GM12875 (cell line): ENCODE results near the gene WDFY1.
A peak's percentile ranks its signal among the peaks of the same experiment; 100 is the strongest.

Source experiments
- H3K4me3 ChIP-seq: one replicate; pipeline ENCODE4 v1.5.1; 2011; ENCODE audit warnings: low read depth, low read length, control low read depth
- CTCF ChIP-seq: IDR thresholded peaks from 2 replicates; pipeline ENCODE4 v1.5.1; 2011; ENCODE audit warnings: low read depth, mild to moderate bottlenecking, control low read depth, inconsistent platforms, low read length, moderate library complexity, borderline replicate concordance; ENCODE audit not compliant: insufficient read depth

The WDFY1 gene

DNA sequence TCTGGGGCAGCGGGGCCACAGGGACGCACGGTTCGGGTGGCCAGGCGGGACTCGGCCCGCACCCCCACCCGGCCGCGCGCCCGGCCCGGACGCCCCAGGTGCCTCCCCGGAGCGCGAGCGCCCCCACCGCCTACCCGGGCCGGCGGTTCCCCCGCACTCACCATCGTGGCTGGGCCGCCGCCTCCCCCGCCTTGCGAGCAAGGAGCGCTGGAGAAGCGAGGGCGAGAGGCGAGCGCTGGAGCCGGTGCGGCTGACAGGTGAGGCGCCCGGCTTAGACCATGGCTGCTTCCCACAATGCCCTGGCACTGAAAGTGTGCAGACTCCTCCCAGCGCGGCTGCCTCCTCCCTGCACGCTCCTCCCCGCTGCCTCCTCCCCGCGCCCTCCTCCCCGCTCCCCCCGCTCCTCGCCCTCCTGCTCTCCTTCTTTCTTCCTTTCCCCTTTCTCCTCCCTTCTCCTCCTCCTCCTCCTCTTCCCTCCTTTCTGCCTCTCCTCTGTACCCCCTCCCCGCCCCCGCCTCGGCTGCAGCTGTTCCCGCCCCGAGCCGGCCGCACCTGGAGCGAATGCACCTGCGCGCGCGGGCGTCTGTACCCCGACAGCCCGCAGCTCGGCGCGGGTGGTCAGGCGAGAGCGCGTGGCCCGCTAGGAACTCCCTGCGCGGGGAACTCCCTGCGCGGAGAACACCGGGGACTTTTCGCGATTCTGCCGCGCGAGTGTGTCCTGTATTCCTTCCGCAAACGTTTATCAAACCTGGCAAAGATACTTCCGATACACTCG, 107.7 kb downstream of the WDFY1 start, which contains the start of gene AP1S3:
Gene AP1S3, minus strand, starts transcription at position 296 of the 775 bp plus-strand sequence. Its CDS starts 132 bp downstream, at position 164.
- peak within 1 kb of the TSS; percentile 59 for H3K4me3 ChIP-seq
- TF ChIP-seq CTCF = peak; percentile 31; the same call in 1 of the 2 replicates

GRCh38 chr2:223835701-223836532, 109.2 kb downstream of the WDFY1 start:
- peak overlapping the region; percentile 59 for H3K4me3 ChIP-seq
- TF ChIP-seq CTCF = no peak

- no peak overlapping the region for H3K4me3 ChIP-seq
- TF ChIP-seq CTCF = no peak
These were observed 110.7 kb downstream of the WDFY1 start for GRCh38 chr2:223834431-223834830.

DNA sequence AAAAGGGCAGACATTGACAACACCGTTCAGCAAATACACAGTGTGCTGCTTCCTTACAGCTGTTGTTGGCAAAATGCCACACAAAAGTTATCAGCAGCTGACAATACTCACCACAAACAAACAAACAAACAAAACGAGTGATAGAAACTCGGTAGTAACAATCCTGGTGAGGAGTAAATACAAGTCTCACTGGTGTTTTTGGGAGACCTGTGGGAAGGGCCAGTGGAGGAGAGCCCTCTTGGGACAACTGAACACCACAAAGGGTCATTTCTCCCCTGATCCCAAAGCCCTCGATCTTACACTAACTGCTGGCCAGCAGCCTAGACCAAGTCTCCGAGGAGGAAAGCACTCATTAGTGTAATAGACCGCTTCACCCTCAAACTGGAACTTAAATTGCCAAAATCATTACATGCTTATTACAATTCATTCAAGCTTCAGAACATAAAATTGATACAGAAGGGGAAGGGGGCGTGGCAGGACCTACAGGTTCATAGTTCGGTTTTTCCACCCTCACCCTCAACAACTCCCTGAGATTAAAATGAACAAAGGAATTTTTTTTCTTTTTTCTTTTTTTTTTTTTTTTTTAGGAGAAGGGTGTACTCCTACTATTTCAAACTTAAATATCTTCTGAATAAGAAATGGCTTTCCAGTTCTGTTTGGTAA, 112.8 kb downstream of the WDFY1 start:
- TF ChIP-seq CTCF = no peak
- no peak overlapping the region for H3K4me3 ChIP-seq

DNA sequence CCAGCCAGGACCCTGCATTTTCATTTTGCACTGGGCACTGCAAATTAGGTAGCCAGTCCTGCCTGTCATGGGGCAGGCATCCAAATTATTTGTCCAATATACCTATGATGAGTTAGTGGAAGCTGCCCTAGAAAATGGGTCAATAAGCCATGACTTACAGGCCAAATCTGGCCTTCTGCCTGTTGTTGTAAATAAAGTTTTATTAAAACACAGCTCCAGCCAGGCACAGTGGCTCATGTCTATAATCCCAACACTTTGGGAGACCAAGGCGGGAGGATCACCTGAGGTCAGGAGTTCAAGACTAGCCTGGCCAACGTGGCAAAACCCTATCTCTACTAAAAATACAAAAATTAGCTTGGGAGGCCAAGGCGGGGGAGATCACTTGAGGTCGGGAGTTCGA, 116.0 kb downstream of the WDFY1 start:
- no peak overlapping the region for H3K4me3 ChIP-seq
- TF ChIP-seq CTCF = no peak

GRCh38 chr2:223828314-223828713, 116.8 kb downstream of the WDFY1 start:
- no peak for TF ChIP-seq CTCF
- no peak overlapping the region for H3K4me3 ChIP-seq
